ENCODE data around the gene EPGN.
A peak's percentile ranks its signal among the peaks of the same experiment; 100 is the strongest.

The EPGN gene

GRCh38 chr4:74317616-74318246, 9.5 kb downstream of the EPGN start:
- Mint-ChIP-seq H3K4me1 (ENCODE audit: low read depth) (peaks cover 21% of the 10 kb centered on the region), H3K9me3 (no peaks in the 10 kb centered on the region), H3K27me3 (no peaks in the 10 kb centered on the region), H3K4me3 (no peak overlapping the region), H3K36me3 (ENCODE audit: low read depth) (no peaks in the 10 kb centered on the region), H3K27ac (no peak overlapping the region)
- intact Hi-C loops (cut with micrococcal nuclease) = no loop called here

GRCh38 chr4:74318276-74318675, 10.0 kb downstream of the EPGN start:
- Mint-ChIP-seq H3K36me3 (ENCODE audit: low read depth) (no peaks in the 10 kb centered on the region), H3K9me3 (no peaks in the 10 kb centered on the region), H3K4me1 (ENCODE audit: low read depth) (peaks cover 21% of the 10 kb centered on the region), H3K27ac (no peak overlapping the region), H3K27me3 (no peaks in the 10 kb centered on the region), H3K4me3 (no peak overlapping the region)
- intact Hi-C loops (cut with micrococcal nuclease) = no loop called here

- intact Hi-C loops (cut with micrococcal nuclease) = no loop called here
- H3K36me3 Mint-ChIP-seq (ENCODE audit: low read depth) = no peaks in the 10 kb centered on the region
- no peak overlapping the region for H3K4me3 Mint-ChIP-seq
- no peaks in the 10 kb centered on the region for H3K27me3 Mint-ChIP-seq
- H3K27ac Mint-ChIP-seq = no peak overlapping the region
- H3K9me3 Mint-ChIP-seq = no peaks in the 10 kb centered on the region
- peaks cover 26% of the 10 kb centered on the region for H3K4me1 Mint-ChIP-seq (ENCODE audit: low read depth)
Measured at GRCh38 chr4:74319470-74319869, 11.2 kb downstream of the EPGN start.

GRCh38 chr4:74320559-74321118, 12.4 kb downstream of the EPGN start:
- intact Hi-C loops (cut with micrococcal nuclease) = loop anchor here (1.0 to 5.0 kb wide), 5 partner anchors 50 to 351 kb away; partner anchors contain the start of gene AREG
- H3K27ac Mint-ChIP-seq = no peak overlapping the region
- H3K4me3 Mint-ChIP-seq = no peak overlapping the region
- H3K9me3 Mint-ChIP-seq = no peaks in the 10 kb centered on the region
- no peaks in the 10 kb centered on the region for H3K36me3 Mint-ChIP-seq (ENCODE audit: low read depth)
- no peaks in the 10 kb centered on the region for H3K27me3 Mint-ChIP-seq
- peaks cover 21% of the 10 kb centered on the region for H3K4me1 Mint-ChIP-seq (ENCODE audit: low read depth)

GRCh38 chr4:74322301-74322700, 14.0 kb downstream of the EPGN start:
- H3K9me3 Mint-ChIP-seq = no peaks in the 10 kb centered on the region
- peaks cover 13% of the 10 kb centered on the region for H3K4me1 Mint-ChIP-seq (ENCODE audit: low read depth)
- H3K27me3 Mint-ChIP-seq = no peaks in the 10 kb centered on the region
- H3K4me3 Mint-ChIP-seq = no peak overlapping the region
- H3K27ac Mint-ChIP-seq = no peak overlapping the region
- intact Hi-C loops (cut with micrococcal nuclease) = loop anchor here (5.0 kb wide), 2 partner anchors 125 to 300 kb away; partner anchors contain the start of gene AREG
- H3K36me3 Mint-ChIP-seq (ENCODE audit: low read depth) = no peaks in the 10 kb centered on the region

- Mint-ChIP-seq H3K4me1 (ENCODE audit: low read depth) (peaks cover 24% of the 10 kb centered on the region), H3K36me3 (ENCODE audit: low read depth) (no peaks in the 10 kb centered on the region), H3K9me3 (no peaks in the 10 kb centered on the region), H3K27me3 (no peaks in the 10 kb centered on the region), H3K27ac (no peak overlapping the region), H3K4me3 (no peak overlapping the region)
- intact Hi-C loops (cut with micrococcal nuclease) = loop anchor here (5.0 kb wide), 2 partner anchors 124 to 299 kb away; partner anchors contain the start of gene AREG
Measured at GRCh38 chr4:74323663-74324062, 15.4 kb downstream of the EPGN start.

- H3K4me3 Mint-ChIP-seq = no peak overlapping the region
- no peaks in the 10 kb centered on the region for H3K9me3 Mint-ChIP-seq
- no peak overlapping the region for H3K27ac Mint-ChIP-seq
- H3K27me3 Mint-ChIP-seq = no peaks in the 10 kb centered on the region
- intact Hi-C loops (cut with micrococcal nuclease) = loop anchor here (5.0 kb wide), 2 partner anchors 123 to 298 kb away; partner anchors contain the start of gene AREG
- H3K36me3 Mint-ChIP-seq (ENCODE audit: low read depth) = no peaks in the 10 kb centered on the region
- peaks cover 30% of the 10 kb centered on the region for H3K4me1 Mint-ChIP-seq (ENCODE audit: low read depth)
Measured at GRCh38 chr4:74324262-74324661, 16.0 kb downstream of the EPGN start.

- peaks cover 37% of the 10 kb centered on the region for H3K4me1 Mint-ChIP-seq (ENCODE audit: low read depth)
- no peak overlapping the region for H3K27ac Mint-ChIP-seq
- H3K27me3 Mint-ChIP-seq = no peaks in the 10 kb centered on the region
- no peaks in the 10 kb centered on the region for H3K36me3 Mint-ChIP-seq (ENCODE audit: low read depth)
- no peaks in the 10 kb centered on the region for H3K9me3 Mint-ChIP-seq
- no peak overlapping the region for H3K4me3 Mint-ChIP-seq
- intact Hi-C loops (cut with micrococcal nuclease) = no loop called here
Measured at GRCh38 chr4:74325886-74326285, 17.6 kb downstream of the EPGN start.

- peaks cover 40% of the 10 kb centered on the region for H3K4me1 Mint-ChIP-seq (ENCODE audit: low read depth)
- H3K4me3 Mint-ChIP-seq = no peak overlapping the region
- H3K27ac Mint-ChIP-seq = peak overlapping the region; percentile 64
- no peaks in the 10 kb centered on the region for H3K9me3 Mint-ChIP-seq
- no peaks in the 10 kb centered on the region for H3K27me3 Mint-ChIP-seq
- H3K36me3 Mint-ChIP-seq (ENCODE audit: low read depth) = no peaks in the 10 kb centered on the region
- intact Hi-C loops (cut with micrococcal nuclease) = no loop called here
Measured at GRCh38 chr4:74327762-74328161, 19.5 kb downstream of the EPGN start.

GRCh38 chr4:74328501-74328900, 20.2 kb downstream of the EPGN start:
- intact Hi-C loops (cut with micrococcal nuclease) = no loop called here
- Mint-ChIP-seq H3K27ac (peak overlapping the region; percentile 64), H3K36me3 (ENCODE audit: low read depth) (no peaks in the 10 kb centered on the region), H3K27me3 (no peaks in the 10 kb centered on the region), H3K4me1 (ENCODE audit: low read depth) (peaks cover 40% of the 10 kb centered on the region), H3K4me3 (no peak overlapping the region), H3K9me3 (no peaks in the 10 kb centered on the region)

GRCh38 chr4:74329307-74329706, 21.0 kb downstream of the EPGN start:
- no peaks in the 10 kb centered on the region for H3K27me3 Mint-ChIP-seq
- H3K4me1 Mint-ChIP-seq (ENCODE audit: low read depth) = peaks cover 35% of the 10 kb centered on the region
- no peak overlapping the region for H3K4me3 Mint-ChIP-seq
- intact Hi-C loops (cut with micrococcal nuclease) = no loop called here
- H3K9me3 Mint-ChIP-seq = peaks cover 6% of the 10 kb centered on the region
- peak overlapping the region; percentile 64 for H3K27ac Mint-ChIP-seq
- peaks cover 6% of the 10 kb centered on the region for H3K36me3 Mint-ChIP-seq (ENCODE audit: low read depth)

- intact Hi-C loops (cut with micrococcal nuclease) = no loop called here
- Mint-ChIP-seq H3K4me3 (peak overlapping the region; percentile 13), H3K27me3 (no peaks in the 10 kb centered on the region), H3K4me1 (ENCODE audit: low read depth) (peaks cover 41% of the 10 kb centered on the region), H3K36me3 (ENCODE audit: low read depth) (peaks cover 6% of the 10 kb centered on the region), H3K9me3 (peaks cover 16% of the 10 kb centered on the region), H3K27ac (no peak overlapping the region)
Measured at GRCh38 chr4:74330295-74330750, 22.1 kb downstream of the EPGN start.

GRCh38 chr4:74331252-74331651, 23.0 kb downstream of the EPGN start:
- H3K4me3 Mint-ChIP-seq = no peak overlapping the region
- H3K9me3 Mint-ChIP-seq = peaks cover 16% of the 10 kb centered on the region
- H3K36me3 Mint-ChIP-seq (ENCODE audit: low read depth) = peaks cover 6% of the 10 kb centered on the region
- H3K4me1 Mint-ChIP-seq (ENCODE audit: low read depth) = peaks cover 48% of the 10 kb centered on the region
- H3K27me3 Mint-ChIP-seq = no peaks in the 10 kb centered on the region
- H3K27ac Mint-ChIP-seq = no peak overlapping the region
- intact Hi-C loops (cut with micrococcal nuclease) = no loop called here

- intact Hi-C loops (cut with micrococcal nuclease) = no loop called here
- Mint-ChIP-seq H3K4me1 (ENCODE audit: low read depth) (peaks cover 48% of the 10 kb centered on the region), H3K27ac (no peak overlapping the region), H3K4me3 (no peak overlapping the region), H3K9me3 (peaks cover 16% of the 10 kb centered on the region), H3K36me3 (ENCODE audit: low read depth) (peaks cover 6% of the 10 kb centered on the region), H3K27me3 (no peaks in the 10 kb centered on the region)
Measured at GRCh38 chr4:74331944-74332343, 23.7 kb downstream of the EPGN start.
